GM23248 (cell line): Measurements from ENCODE around the gene GPS1.

Experiments
- EZH2 ChIP-seq: fragments of 200-600 bp; sonication (generic); IDR thresholded peaks from 2 replicates; pipeline ENCODE4 v1.6.1; 2018; ENCODE audit warnings: antibody characterized with exemption, mild to moderate bottlenecking; ENCODE audit not compliant: insufficient read depth, poor library complexity, severe bottlenecking
- EZH2phosphoT487 ChIP-seq: fragments of 200-600 bp; sonication (generic); IDR thresholded peaks from 2 replicates; pipeline ENCODE4 v1.6.1; 2018; ENCODE audit warnings: antibody characterized with exemption, moderate library complexity, mild to moderate bottlenecking, low read depth; ENCODE audit not compliant: insufficient read depth

GRCh38 chr17:82031885-82032627, 19.6 kb upstream of the GPS1 start:
- TF ChIP-seq EZH2 (no peak), EZH2phosphoT487 (no peak)
